NCI-H1092 (cell line): ENCODE results near the gene MYO5C.
"Not testable (repeated sequence)": the region's sequence is repeated elsewhere in the genome, so short reads cannot be mapped to it uniquely, and the experiment has no call there.

Experiments used
- DNase-seq: peaks from one replicate; lab custom pipeline; 2025; lab: John Stamatoyannopoulos, UW

MYO5C gene

GRCh38 chr15:52308446-52309153, 13.0 kb upstream of the MYO5C start:
- DNase-seq, result no peak

DNA sequence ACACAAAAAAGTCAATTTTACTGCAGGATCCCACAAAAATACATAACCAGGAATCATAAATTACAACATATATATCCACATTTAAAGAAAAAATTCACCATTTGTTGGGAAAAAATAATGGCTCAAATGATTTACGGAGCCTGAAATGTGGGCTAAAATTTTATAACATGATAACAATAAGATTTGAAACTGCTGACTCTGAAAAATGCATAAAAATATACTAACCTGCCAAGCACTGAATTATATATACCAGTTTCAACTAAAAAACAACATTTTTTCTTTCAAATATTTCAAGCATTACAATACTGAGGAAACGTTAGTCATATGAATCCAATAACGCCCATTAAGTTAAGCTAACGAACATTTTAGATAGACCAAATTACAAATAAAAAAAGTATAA, 12.2 kb upstream of the MYO5C start:
- no peak for DNase-seq

- no peak for DNase-seq
Measured at GRCh38 chr15:52306270-52306669, 10.7 kb upstream of the MYO5C start.

- no peak for DNase-seq
Measured at GRCh38 chr15:52303093-52303772, 7.6 kb upstream of the MYO5C start.

- no peak for DNase-seq
Measured at GRCh38 chr15:52301265-52301847, 5.8 kb upstream of the MYO5C start.

GRCh38 chr15:52294881-52295420, 653 bp downstream of the MYO5C start:
- no peak for DNase-seq

DNA sequence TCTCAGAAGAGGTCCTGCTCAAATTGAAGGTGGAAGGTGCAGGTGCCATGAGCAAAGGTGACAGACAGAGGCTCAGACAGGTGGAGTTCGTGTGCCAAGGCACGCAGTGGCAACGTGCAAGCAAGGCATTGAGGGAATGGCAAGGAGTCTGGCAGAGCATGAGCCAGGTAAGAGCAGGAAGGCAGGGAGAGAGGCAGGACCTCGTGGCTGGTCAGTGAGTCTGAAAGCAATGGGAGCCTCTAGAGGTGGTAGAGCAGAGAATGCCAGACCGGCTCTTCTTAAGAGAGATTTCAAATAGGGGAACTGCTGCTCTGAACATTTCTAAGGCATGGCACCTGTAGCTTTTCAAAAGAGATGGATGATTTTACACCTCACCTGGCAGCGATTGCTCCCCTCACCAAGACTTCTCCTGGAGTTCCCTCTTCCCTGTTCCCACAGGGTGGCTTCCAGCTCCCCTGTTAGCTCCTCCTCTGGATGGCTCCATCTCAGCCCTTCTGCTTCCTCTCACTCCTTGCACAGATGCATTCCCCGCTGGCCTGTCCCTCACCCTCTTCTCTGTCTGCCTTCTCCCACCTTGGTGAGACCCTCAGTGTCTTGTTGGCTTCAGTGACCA, 2.7 kb downstream of the MYO5C start:
- DNase-seq, result no peak

DNA sequence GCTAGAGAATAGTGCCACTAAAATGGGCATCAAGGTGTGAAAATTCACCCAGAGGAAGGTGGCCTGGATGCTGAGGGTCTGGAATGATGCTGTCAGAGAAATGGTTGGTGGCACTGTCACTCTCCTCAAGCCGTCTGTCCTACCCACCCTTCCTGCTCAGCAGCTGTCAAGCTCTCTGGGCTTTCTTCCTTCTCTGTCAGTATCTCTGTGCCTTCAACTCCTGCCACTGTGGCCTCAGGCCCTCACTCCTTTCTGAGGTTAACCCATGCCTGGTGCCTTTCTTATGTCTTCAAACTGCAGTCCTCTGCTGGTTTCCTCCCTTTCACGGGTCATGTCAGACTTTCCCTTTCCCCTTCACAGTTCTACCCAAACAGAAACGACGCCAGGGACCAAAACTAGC, 4.4 kb downstream of the MYO5C start:
- DNase-seq, result no peak

- no peak for DNase-seq
Measured at GRCh38 chr15:52290800-52291199, 4.8 kb downstream of the MYO5C start.

GRCh38 chr15:52290329-52290728, 5.3 kb downstream of the MYO5C start:
- DNase-seq, result no peak

DNA sequence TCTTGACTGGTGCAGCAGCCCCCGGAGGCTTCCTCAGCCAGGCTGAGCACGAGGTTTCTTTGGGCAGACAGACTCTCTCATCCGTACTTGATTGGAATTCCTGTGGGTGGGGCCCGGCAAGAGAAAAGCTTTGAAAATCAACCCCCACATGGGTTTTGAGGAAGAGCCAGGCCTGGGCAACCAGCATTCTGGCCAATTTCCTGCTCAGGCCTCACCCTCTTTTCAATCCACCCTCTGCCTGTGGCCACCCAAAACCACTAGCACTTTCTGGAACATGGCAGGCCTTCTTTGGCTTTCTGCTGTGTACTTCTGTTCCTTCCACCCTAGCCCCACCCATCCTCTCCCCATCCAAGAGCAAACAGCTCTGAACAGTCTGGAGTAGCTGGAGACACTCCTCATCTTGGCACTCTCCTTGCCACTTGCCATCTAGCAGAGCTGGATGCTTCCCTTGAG, 5.9 kb downstream of the MYO5C start:
- no peak for DNase-seq

DNA sequence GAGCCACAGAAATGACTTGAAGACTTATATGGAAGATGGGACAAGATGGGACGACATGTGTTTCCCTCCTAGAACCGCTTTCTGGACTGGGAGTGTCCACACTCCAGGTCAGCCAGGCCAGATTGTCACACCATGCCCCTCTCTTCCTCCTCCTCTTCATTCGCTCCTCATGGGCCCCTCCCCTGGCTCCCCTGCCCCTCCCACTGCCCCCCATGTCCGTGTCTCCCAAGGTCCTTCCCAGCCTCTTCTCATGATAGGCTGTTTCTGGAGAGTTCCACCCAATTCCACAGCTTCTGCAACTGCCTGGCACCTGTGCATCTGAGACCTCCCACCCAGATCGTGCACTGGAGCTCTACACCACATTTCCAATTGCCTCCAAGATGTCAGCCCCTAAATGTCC, 6.6 kb downstream of the MYO5C start:
- DNase-seq, result no peak

- no peak for DNase-seq
Measured at GRCh38 chr15:52288051-52288942, 7.3 kb downstream of the MYO5C start.

DNA sequence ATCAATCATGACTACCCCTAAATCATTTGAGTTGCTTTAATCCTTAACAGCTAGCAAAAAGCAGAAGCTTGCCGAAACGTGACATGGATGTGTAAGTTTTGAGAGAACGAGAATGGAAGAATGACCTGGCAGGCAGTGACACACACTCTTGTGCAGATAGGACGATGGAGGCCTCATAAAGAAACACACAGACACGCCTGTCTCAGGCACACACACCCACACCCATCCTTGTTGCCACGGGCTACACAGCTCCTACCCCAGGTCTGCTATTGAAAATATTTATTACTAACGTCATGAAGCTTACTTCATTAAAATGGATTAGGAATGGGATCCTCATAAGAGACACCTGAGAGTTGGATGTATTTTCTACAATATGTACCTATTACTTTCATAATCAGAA, 8.5 kb downstream of the MYO5C start:
- DNase-seq, result no peak

GRCh38 chr15:52285941-52286340, 9.7 kb downstream of the MYO5C start:
- not testable (repeated sequence) for DNase-seq

DNA sequence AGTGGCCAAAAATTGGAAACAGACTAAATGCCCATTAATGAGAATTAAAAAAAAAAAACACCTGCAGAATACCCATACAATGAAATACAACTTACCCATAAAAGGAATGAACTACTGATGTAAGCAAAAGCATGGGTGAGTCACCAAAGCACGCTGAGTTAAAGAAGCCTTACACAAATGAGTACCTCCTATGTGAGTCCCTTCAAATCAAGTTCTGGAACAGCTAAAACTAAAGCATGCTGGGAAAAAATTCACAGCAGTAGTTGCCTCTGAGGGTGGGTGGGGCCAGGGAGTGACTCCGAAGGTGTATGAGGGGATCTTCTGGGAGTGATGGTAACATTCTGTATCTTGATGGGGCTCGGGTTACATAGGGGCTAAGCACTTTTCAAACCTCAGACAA, 11.4 kb downstream of the MYO5C start:
- DNase-seq, result no peak

- no peak for DNase-seq
Measured at GRCh38 chr15:52283281-52283680, 12.3 kb downstream of the MYO5C start.

DNA sequence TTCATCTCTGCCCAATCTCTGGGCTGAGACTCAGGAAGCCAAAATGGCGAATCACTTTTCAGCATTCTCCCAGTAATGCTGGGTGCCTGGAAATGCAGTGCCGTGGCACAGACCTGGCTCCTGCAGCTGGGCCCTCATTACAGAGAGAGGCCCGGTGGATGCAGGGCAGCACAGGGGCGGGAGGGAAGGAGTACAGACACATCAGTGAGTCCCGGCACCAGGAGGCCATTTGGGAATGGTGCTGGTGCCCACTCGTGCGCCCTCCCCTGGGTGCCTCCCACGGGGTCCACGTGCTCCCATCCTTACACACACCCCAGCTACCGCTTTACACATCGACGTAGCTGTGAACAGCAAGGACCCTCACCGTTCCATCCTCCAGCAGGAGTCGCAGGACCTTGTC, 13.2 kb downstream of the MYO5C start:
- DNase-seq, result no peak

- DNase-seq, result no peak
Measured at GRCh38 chr15:52281085-52282035, 14.2 kb downstream of the MYO5C start.

DNA sequence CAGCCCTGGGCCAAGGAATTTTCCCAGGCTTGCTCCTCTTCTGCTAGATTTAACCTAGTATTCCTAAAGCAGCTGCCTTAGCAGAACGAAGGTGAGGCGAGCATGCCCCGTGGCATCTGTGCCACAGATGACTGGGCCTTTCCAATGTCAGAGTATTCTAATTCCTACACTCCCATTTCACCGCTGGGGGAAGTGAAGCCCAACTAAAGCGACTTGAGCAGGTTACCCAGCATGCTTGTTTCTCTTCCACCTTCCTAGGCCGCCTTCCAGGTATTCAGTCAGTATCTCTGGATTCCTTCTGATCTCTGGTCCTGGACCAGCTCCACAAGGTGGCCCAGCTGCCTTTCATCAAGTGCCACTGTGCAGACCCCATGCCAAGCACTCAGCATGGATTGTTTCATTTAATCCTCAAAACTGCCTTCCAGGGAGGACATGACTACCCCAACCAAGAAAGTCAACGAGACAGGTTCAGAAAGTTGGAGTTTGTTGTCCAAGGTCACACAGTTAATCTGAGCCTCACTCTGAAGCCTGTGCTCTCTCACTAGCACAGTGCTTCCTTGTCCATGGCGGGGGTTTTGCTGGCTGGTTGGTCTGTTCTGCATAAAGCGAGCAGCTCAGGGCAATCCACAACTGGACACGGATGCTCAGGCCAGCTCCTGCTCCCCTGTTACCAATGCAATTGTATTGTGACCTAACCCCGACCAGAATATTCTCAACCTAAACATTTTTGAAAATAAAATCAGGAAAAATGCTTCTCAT, 15.1 kb downstream of the MYO5C start:
- DNase-seq, result no peak
